Fibroblast of lung (primary cell): ENCODE results near the gene ANKS1B.

Experiments used
- CTCF ChIP-seq, 2 donors: IDR thresholded peaks in 1 of 2; conservative IDR thresholded peaks in 1 of 2; 1 replicate in 1 of 2; 2 replicates in 1 of 2; pipeline ENCODE4 v1.5.1; 2011 to 2012; ENCODE audit warnings: low read length in 2 of 2, control low read depth in 1 of 2, inconsistent platforms in 1 of 2, low read depth in 1 of 2, mild to moderate bottlenecking in 1 of 2
- EZH2 ChIP-seq: IDR thresholded peaks from 2 replicates; pipeline ENCODE4 v1.5.1; 2012; ENCODE audit warnings: low read length, control low read depth, mild to moderate bottlenecking; ENCODE audit errors: missing control alignments

- TF ChIP-seq CTCF (conservative IDR thresholded peaks at IDR 0.05 in 1 of 2, IDR thresholded peaks at IDR 0.05 in 1 of 2; ENCODE audit: low read depth in 1 of 2, low read length in 2 of 2), result no peak
- no peak for TF ChIP-seq EZH2
Observed at GRCh38 chr12:99746538-99746937, 238.2 kb downstream of the ANKS1B start.
